ENCODE data around the gene FEV. TPM values are rescaled to one million over a fixed set of nuclear protein-coding genes. Genes with fewer than 3 reads are reported as not detected.

FEV gene
- polyA plus RNA-seq, 1 donor from 2014 or later = not detected

DNA sequence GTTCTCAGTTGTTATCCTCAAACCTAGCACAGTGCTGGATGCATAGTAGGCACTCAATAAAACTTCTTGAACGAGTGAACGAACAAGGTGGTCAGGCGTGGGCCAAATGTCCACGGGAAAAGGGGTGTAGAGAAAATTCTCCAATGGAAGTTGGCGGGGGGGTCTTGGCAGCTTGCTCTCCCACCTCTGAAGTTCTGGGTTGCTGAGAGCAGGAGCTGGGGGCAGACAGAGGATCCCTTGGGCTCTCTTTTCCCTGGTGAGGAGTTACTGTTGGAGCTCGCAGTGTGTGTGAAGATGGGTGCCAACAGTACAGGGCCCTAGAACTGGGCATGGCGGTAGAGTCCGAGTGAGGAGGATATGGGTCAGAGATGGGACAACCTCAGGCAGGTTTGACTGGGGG, 10.6 kb upstream of the FEV start:
- H3K27me3 ChIP-seq (ENCODE audit: insufficient read depth, low read depth, low read length) = peaks cover 98% of the 10 kb centered on the region
- H3K9ac ChIP-seq (ENCODE audit: low read length) = no peak overlapping the region
- H3K9me2 ChIP-seq (ENCODE audit: insufficient read depth, low read length) = no peaks in the 10 kb centered on the region
- H3K4me3 ChIP-seq (ENCODE audit: low read length) = no peak overlapping the region
- H3F3A ChIP-seq (ENCODE audit: insufficient read depth, low read length, poor library complexity, severe bottlenecking) = no peaks in the 10 kb centered on the region
- no peak overlapping the region for H3K4me2 ChIP-seq (ENCODE audit: low read length)
- TF ChIP-seq MXI1 (conservative IDR thresholded peaks at IDR 0.05; ENCODE audit: poor library complexity, severe bottlenecking) = no peak
- TF ChIP-seq, protein P1, sequence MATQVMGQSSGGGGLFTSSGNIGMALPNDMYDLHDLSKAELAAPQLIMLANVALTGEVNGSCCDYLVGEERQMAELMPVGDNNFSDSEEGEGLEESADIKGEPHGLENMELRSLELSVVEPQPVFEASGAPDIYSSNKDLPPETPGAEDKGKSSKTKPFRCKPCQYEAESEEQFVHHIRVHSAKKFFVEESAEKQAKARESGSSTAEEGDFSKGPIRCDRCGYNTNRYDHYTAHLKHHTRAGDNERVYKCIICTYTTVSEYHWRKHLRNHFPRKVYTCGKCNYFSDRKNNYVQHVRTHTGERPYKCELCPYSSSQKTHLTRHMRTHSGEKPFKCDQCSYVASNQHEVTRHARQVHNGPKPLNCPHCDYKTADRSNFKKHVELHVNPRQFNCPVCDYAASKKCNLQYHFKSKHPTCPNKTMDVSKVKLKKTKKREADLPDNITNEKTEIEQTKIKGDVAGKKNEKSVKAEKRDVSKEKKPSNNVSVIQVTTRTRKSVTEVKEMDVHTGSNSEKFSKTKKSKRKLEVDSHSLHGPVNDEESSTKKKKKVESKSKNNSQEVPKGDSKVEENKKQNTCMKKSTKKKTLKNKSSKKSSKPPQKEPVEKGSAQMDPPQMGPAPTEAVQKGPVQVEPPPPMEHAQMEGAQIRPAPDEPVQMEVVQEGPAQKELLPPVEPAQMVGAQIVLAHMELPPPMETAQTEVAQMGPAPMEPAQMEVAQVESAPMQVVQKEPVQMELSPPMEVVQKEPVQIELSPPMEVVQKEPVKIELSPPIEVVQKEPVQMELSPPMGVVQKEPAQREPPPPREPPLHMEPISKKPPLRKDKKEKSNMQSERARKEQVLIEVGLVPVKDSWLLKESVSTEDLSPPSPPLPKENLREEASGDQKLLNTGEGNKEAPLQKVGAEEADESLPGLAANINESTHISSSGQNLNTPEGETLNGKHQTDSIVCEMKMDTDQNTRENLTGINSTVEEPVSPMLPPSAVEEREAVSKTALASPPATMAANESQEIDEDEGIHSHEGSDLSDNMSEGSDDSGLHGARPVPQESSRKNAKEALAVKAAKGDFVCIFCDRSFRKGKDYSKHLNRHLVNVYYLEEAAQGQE (IDR thresholded peaks at IDR 0.05; ENCODE audit: borderline replicate concordance) = no peak
- TF ChIP-seq RAD21 (conservative IDR thresholded peaks at IDR 0.05) = no peak
- TF ChIP-seq, protein P2, sequence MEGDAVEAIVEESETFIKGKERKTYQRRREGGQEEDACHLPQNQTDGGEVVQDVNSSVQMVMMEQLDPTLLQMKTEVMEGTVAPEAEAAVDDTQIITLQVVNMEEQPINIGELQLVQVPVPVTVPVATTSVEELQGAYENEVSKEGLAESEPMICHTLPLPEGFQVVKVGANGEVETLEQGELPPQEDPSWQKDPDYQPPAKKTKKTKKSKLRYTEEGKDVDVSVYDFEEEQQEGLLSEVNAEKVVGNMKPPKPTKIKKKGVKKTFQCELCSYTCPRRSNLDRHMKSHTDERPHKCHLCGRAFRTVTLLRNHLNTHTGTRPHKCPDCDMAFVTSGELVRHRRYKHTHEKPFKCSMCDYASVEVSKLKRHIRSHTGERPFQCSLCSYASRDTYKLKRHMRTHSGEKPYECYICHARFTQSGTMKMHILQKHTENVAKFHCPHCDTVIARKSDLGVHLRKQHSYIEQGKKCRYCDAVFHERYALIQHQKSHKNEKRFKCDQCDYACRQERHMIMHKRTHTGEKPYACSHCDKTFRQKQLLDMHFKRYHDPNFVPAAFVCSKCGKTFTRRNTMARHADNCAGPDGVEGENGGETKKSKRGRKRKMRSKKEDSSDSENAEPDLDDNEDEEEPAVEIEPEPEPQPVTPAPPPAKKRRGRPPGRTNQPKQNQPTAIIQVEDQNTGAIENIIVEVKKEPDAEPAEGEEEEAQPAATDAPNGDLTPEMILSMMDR (IDR thresholded peaks at IDR 0.05; ENCODE audit: poor library complexity, severe bottlenecking) = no peak
- no peak for TF ChIP-seq TAF1 (IDR thresholded peaks at IDR 0.05; ENCODE audit: low read depth)
- TF ChIP-seq POLR2AphosphoS5 (IDR thresholded peaks at IDR 0.05) = no peak
- no peak for TF ChIP-seq SMC3 (conservative IDR thresholded peaks at IDR 0.05; ENCODE audit: poor library complexity)
- TF ChIP-seq EZH2 (IDR thresholded peaks at IDR 0.05; ENCODE audit: borderline replicate concordance, insufficient read depth, low read length, poor library complexity, severe bottlenecking) = no peak
- no peak for TF ChIP-seq EP300 (conservative IDR thresholded peaks at IDR 0.05; ENCODE audit: poor library complexity, severe bottlenecking)
- no peaks in the 10 kb centered on the region for H3K9me3 ChIP-seq (ENCODE audit: low read length)
- H2AFZ ChIP-seq (ENCODE audit: low read depth, low read length) = no peak overlapping the region
- H3K36me3 ChIP-seq (ENCODE audit: insufficient read depth, low read length) = no peaks in the 10 kb centered on the region
- no peaks in the 10 kb centered on the region for H4K20me1 ChIP-seq (ENCODE audit: insufficient read depth)
- H3K27ac ChIP-seq (ENCODE audit: low read length) = no peak overlapping the region
- H3K79me2 ChIP-seq (replicated peaks; ENCODE audit: insufficient read depth, low read length) = no peaks in the 10 kb centered on the region

DNA sequence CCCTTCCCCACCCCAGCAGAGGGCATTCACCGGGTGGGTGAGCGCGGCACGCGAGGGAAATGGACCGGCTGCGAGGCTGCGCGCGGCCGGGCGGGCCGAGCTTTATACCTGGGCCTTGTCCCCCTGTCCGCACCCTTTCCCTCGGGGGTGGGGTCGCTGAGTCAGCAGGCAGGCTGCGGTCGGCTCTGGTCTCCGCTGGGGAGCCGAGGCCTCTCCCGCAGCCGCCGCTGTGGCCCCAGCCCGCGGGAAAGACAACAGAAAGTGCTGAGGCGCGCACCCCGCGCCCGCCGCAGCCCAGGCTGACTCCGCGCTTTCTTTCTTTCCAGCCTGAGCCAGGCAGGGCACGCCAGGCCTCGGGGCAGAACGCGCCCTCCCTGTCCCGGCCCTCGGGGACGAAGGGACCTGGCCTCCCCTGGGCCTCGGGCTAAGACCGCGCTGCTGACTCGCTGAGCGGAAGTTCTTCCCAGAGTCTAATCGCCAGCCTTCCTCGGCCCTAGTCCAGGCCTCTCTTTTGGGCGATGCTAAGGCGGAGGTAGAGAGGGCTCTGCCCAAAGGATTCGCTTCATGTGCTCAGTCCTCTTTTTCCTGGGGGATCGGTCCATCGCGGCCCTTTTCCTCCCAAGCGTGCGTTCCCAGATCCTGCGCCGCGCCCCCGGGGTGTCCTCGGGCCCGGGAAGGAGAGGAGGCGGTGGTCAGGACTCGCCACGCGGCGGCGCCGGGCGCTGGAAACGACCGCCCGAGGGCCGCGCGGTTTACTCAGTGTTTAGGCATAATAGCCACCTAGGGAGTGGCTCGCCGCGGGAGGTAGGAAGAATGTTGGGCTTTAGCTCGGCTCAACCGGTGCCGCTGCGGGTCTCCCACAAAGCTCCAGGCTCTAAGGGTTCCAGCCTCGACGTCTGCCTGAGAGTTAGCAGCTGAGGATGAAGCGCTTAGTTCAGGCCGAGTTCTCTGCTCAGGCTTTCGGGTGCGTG, 8.6 kb upstream of the FEV start, which contains the start of gene CRYBA2:
Gene CRYBA2 (minus strand): TSS at position 78 of the 971 bp plus-strand sequence. CDS start 246 bp downstream, outside the sequence.
- Histone ChIP-seq H3F3A (ENCODE audit: insufficient read depth, low read length, poor library complexity, severe bottlenecking) (no peaks in the 10 kb centered on the region), H3K27ac (ENCODE audit: low read length) (no peak within 1 kb of the TSS), H3K4me3 (ENCODE audit: low read length) (peak within 1 kb of the TSS; percentile 59), H3K79me2 (replicated peaks; ENCODE audit: insufficient read depth, low read length) (no peaks in the 10 kb centered on the region), H3K27me3 (ENCODE audit: insufficient read depth, low read depth, low read length) (peaks cover 100% of the 10 kb centered on the region), H3K36me3 (ENCODE audit: insufficient read depth, low read length) (no peaks in the 10 kb centered on the region), H4K20me1 (ENCODE audit: insufficient read depth) (no peaks in the 10 kb centered on the region), H2AFZ (ENCODE audit: low read depth, low read length) (no peak within 1 kb of the TSS), H3K9ac (ENCODE audit: low read length) (no peak within 1 kb of the TSS), H3K9me3 (ENCODE audit: low read length) (no peaks in the 10 kb centered on the region), H3K4me2 (ENCODE audit: low read length) (no peak within 1 kb of the TSS), H3K9me2 (ENCODE audit: insufficient read depth, low read length) (no peaks in the 10 kb centered on the region)
- peak; percentile 83 for TF ChIP-seq EZH2 (IDR thresholded peaks at IDR 0.05; ENCODE audit: borderline replicate concordance, insufficient read depth, low read length, poor library complexity, severe bottlenecking)
- no peak for TF ChIP-seq MXI1 (conservative IDR thresholded peaks at IDR 0.05; ENCODE audit: poor library complexity, severe bottlenecking)
- TF ChIP-seq POLR2AphosphoS5 (IDR thresholded peaks at IDR 0.05) = no peak
- no peak for TF ChIP-seq SMC3 (conservative IDR thresholded peaks at IDR 0.05; ENCODE audit: poor library complexity)
